ENCODE results near the gene PPP2R5C. TPM values are rescaled to one million over a fixed set of nuclear protein-coding genes. Genes with fewer than 3 reads are reported as not detected.

The PPP2R5C gene
- total and polyA plus RNA-seq, 2 of the 8 experiments (the other 6 are each of a cell fraction or from before 2014, with no cell fraction given) = 49.6 to 95.9 TPM

- TF ChIP-seq KDM4A (IDR thresholded peaks at IDR 0.05; ENCODE audit: low read depth, low read length, severe bottlenecking) (no peak), CREB1 (IDR thresholded peaks at IDR 0.05) (peak; percentile 51; the same call in 1 of the 2 replicates), KDM1A (IDR thresholded peaks at IDR 0.05; ENCODE audit: borderline replicate concordance, low read length) (no peak), MAX (IDR thresholded peaks at IDR 0.05) (peak; percentile 97)
Measured at GRCh38 chr14:101961011-101961721, 199.7 kb downstream of the PPP2R5C start (continued).
